Spleen (tissue), 11 donors: ENCODE measurements around the gene LYZL4. TPM values are rescaled to one million over a fixed set of nuclear protein-coding genes. Genes with fewer than 3 reads are reported as not detected.

ENCODE experiments used
- DNase-seq: peaks from one replicate; pipeline ENCODE4 v3.0.0-alpha.2; 2020
- H3K27ac ChIP-seq, 8 donors: fragments of 200-600 bp; sonication (generic) in 7 of 8; 1 replicate in 4 of 8; 2 replicates in 4 of 8; pipeline versions ENCODE4 v1.5.0 to v1.8.0; 2016 to 2021; ENCODE audit warnings: inconsistent platforms in 4 of 8, mild to moderate bottlenecking in 4 of 8, moderate library complexity in 1 of 8
- H3K27me3 ChIP-seq, 7 donors: fragments of 200-600 bp; sonication (generic) in 6 of 7; replicated peaks in 1 of 7; 1 replicate in 4 of 7; 2 replicates in 3 of 7; pipeline versions ENCODE4 v1.5.0 to v1.8.0; 2016 to 2021; ENCODE audit warnings: inconsistent platforms in 3 of 7, mild to moderate bottlenecking in 1 of 7
- H3K36me3 ChIP-seq, 6 donors: fragments of 200-600 bp; sonication (generic) in 5 of 6; 1 replicate in 4 of 6; 2 replicates in 2 of 6; pipeline versions ENCODE4 v1.5.0 to v1.8.0; 2016 to 2021; ENCODE audit warnings: inconsistent platforms in 2 of 6
- H3K4me1 ChIP-seq, 6 donors: fragments of 200-600 bp; sonication (generic) in 5 of 6; 1 replicate in 3 of 6; 2 replicates in 3 of 6; pipeline versions ENCODE4 v1.5.0 to v1.8.0; 2016 to 2021; ENCODE audit warnings: inconsistent platforms in 3 of 6
- H3K4me3 ChIP-seq, 8 donors: fragments of 200-600 bp; sonication (generic) in 7 of 8; 1 replicate in 4 of 8; 2 replicates in 4 of 8; pipeline versions ENCODE4 v1.5.0 to v1.8.0; 2016 to 2021; ENCODE audit warnings: inconsistent platforms in 4 of 8, mild to moderate bottlenecking in 4 of 8, moderate library complexity in 2 of 8
- H3K9me3 ChIP-seq, 8 donors: fragments of 200-600 bp; sonication (generic) in 7 of 8; 1 replicate in 4 of 8; 2 replicates in 4 of 8; pipeline versions ENCODE4 v1.5.0 to v1.8.0; 2016 to 2021; ENCODE audit warnings: inconsistent platforms in 4 of 8
- POLR2A ChIP-seq, 3 donors: fragments of 450-650 bp; IDR thresholded peaks; one replicate each; pipeline ENCODE4 v1.5.1; 2017; ENCODE audit warnings: antibody characterized with exemption in 3 of 3, mild to moderate bottlenecking in 1 of 3
- POLR2AphosphoS5 ChIP-seq, 3 donors: sonication (generic); formaldehyde crosslinking; IDR thresholded peaks; one replicate each; pipeline ENCODE4 v1.5.1; 2017; ENCODE audit warnings: antibody characterized with exemption in 3 of 3
- WGBS, 5 donors: extraction: QIAGEN DNeasy Blood & Tissue Kit in 3 of 5; methylation state at CpG; one replicate each; pipeline versions ENCODE4 v1.1.5 to v1.1.7; 2013 to 2018; 5-methylcytosine and 5-hydroxymethylcytosine counted together
- intact Hi-C: fragments of 100-400 bp; cut with DNase I; formaldehyde crosslinking; loops from one replicate; pipeline ENCODE4 v1.15.0; 2023; ENCODE audit warnings: low total_unique reads
- polyA plus RNA-seq, 3 donors: library from polyadenylated mRNA; stranded (reverse); fragments of 200-250 nt; gene quantifications; one replicate each; pipeline ENCODE4 v1.2.1, GENCODE V29; 2013
- total RNA-seq, 7 donors: library from RNA; depleted of rRNA in 3 of 7; stranded (reverse); fragments of >200 nt in 3 of 7; fragmentation: NEBNext Ultra II Directional in 4 of 7; extraction: Animal tissue kit (Norgen Biotek cat#: 25700) in 4 of 7; gene quantifications; one replicate each; pipeline versions ENCODE4 v1.1.0 to v1.2.1, GENCODE V29; 2016 to 2021
- TF ChIP-seq, protein P1 (sequence below), 11 experiments: fragments of 200-600 bp in 7 of 11; fragments of 450-650 bp in 4 of 11; sonication (generic) in 4 of 11; IDR thresholded peaks in 8 of 11; conservative IDR thresholded peaks in 3 of 11; 1 replicate in 7 of 11; 2 replicates in 4 of 11; pipeline versions ENCODE4 v1.4.0 to v1.8.0; 2016 to 2021; ENCODE audit warnings: antibody characterized with exemption in 11 of 11, inconsistent platforms in 4 of 11, mild to moderate bottlenecking in 1 of 11
- donor health status: healthy with polysubstance abuse.
- donor health status: DM: no; HTN: no; CAD: no; lungs with moderate emphysema.
- donor health status: DM: no; HTN: no; CAD: no.
- donor health status: Bipolar disorder and iron deficiency.
- donor health status: healthy.
- donor health status: DM: no; HTN: no; CAD: no.
- donor health status: DM: yes; HTN: yes; CAD: no.

LYZL4 gene
- total and polyA plus RNA-seq, 10 donors = 0.45 to 0.76 TPM; not detected in 8

DNA sequence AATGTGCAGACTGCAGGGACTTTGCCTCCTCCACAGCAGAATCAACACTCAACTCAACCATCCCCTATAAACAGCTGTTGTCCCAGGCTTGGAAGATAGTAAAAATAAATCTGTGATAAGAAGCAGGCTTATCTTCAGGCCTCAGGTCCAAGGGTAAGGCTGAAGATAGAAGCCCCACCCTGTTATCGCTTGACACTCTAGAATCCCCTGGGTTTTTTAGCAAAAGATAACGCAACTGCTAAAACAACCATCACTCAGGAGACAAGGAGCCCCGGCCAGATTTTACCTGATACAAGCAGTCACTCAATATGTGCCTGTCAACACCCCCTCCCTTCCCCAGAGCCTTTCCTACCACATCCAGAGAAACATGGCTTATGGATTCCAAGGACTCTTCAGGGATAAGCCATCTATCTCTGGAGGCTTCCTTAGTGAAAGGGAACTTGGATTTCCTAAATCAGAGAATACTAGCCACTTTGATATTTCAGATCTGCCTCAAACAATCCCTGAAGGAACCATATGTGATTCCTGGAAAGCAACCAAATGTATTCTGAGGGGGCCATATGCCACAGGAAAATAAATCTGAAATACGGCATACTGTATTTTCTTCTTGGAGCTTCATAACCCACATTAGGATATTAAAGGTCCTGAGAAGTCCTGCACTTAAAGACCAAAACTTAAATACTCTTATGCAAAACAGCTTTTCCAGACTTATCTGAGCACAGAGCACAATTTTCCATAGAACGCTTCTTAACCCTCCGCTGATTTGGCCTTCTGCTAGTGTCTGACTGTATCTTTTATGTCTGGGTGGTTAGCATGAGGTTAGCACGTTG, 60.4 kb downstream of the LYZL4 start:
- no peak overlapping the region for H3K27ac ChIP-seq
- WGBS, 5 donors = 84 to 94% (median 91%) methylated on average over 7 of the region's 7 CpGs
- intact Hi-C loops = no loop called here
- DNase-seq = no peak
- no peaks in the 10 kb centered on the region for H3K27me3 ChIP-seq
- TF ChIP-seq, protein P1, sequence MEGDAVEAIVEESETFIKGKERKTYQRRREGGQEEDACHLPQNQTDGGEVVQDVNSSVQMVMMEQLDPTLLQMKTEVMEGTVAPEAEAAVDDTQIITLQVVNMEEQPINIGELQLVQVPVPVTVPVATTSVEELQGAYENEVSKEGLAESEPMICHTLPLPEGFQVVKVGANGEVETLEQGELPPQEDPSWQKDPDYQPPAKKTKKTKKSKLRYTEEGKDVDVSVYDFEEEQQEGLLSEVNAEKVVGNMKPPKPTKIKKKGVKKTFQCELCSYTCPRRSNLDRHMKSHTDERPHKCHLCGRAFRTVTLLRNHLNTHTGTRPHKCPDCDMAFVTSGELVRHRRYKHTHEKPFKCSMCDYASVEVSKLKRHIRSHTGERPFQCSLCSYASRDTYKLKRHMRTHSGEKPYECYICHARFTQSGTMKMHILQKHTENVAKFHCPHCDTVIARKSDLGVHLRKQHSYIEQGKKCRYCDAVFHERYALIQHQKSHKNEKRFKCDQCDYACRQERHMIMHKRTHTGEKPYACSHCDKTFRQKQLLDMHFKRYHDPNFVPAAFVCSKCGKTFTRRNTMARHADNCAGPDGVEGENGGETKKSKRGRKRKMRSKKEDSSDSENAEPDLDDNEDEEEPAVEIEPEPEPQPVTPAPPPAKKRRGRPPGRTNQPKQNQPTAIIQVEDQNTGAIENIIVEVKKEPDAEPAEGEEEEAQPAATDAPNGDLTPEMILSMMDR (IDR thresholded peaks at IDR 0.05 in 8 of 11, conservative IDR thresholded peaks at IDR 0.05 in 3 of 11) = no peak
- TF ChIP-seq POLR2AphosphoS5 (IDR thresholded peaks at IDR 0.05) (no peak), POLR2A (IDR thresholded peaks at IDR 0.05) (no peak)
- H3K4me1 ChIP-seq = no peaks in the 10 kb centered on the region
- H3K4me3 ChIP-seq = no peak overlapping the region
- no peaks in the 10 kb centered on the region for H3K36me3 ChIP-seq
- no peaks in the 10 kb centered on the region for H3K9me3 ChIP-seq

DNA sequence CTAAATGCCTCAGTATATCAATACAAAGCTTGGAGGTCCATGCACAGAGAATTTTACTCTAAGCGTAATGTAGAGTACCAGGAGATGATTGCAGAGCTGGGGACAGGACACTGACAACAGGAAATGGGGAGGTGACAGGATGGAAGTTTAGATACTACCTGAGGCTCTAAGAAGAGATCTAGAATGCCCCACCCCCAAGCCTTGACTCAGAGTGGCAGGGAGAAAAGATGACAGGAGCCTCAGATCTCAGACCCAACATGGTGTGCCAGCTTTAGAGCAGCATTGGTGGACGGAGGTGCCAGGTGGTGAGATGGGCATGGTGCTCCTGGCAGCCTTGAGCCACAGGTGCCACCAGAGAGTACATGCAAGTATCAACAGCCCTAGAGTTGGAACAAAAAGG, 62.5 kb downstream of the LYZL4 start:
- no peak for DNase-seq
- Histone ChIP-seq H3K4me1 (no peaks in the 10 kb centered on the region), H3K4me3 (no peak overlapping the region), H3K36me3 (no peaks in the 10 kb centered on the region), H3K27ac (no peak overlapping the region), H3K9me3 (no peaks in the 10 kb centered on the region), H3K27me3 (no peaks in the 10 kb centered on the region)
- intact Hi-C loops = no loop called here
- WGBS, 5 donors = 82 to 91% (median 85%) methylated on average over 2 of the region's 2 CpGs
- TF ChIP-seq POLR2AphosphoS5 (IDR thresholded peaks at IDR 0.05) = no peak
- TF ChIP-seq, protein P1 (IDR thresholded peaks at IDR 0.05 in 8 of 11, conservative IDR thresholded peaks at IDR 0.05 in 3 of 11) = no peak
- no peak for TF ChIP-seq POLR2A (IDR thresholded peaks at IDR 0.05)

Other genes with a start within 250 kb of the LYZL4 start
- not detected for gene CCK, start 144.4 kb downstream of the LYZL4 start, total RNA-seq
- gene CCK, start 144.4 kb downstream of the LYZL4 start, polyA plus RNA-seq = not detected
- gene VIPR1, start 92.0 kb upstream of the LYZL4 start, total RNA-seq = 10 to 100 TPM in 5 of 7 donors, 1 to 10 TPM in 2; 6.8 to 16.3 (median 11.9) TPM
- 1 to 10 TPM; 2.0 to 6.1 (median 5.3) TPM for gene VIPR1, start 92.0 kb upstream of the LYZL4 start, polyA plus RNA-seq
- gene SEC22C, start 171.4 kb upstream of the LYZL4 start, total RNA-seq = 10 to 100 TPM; 28.9 to 58.2 (median 40.8) TPM
- 10 to 100 TPM; 13.5 to 19.9 (median 17.2) TPM for gene SEC22C, start 171.4 kb upstream of the LYZL4 start, polyA plus RNA-seq
- 10 to 100 TPM; 23.1 to 42.6 (median 27.1) TPM for gene SS18L2, start 180.2 kb upstream of the LYZL4 start, total RNA-seq
- gene SS18L2, start 180.2 kb upstream of the LYZL4 start, polyA plus RNA-seq = 10 to 100 TPM; 81.9 to 86.6 (median 84.5) TPM
- gene NKTR, start 190.1 kb upstream of the LYZL4 start, total RNA-seq = 100 to 1,000 TPM in 6 of 7 donors, 10 to 100 TPM in 1; 99.2 to 258 (median 159) TPM
- gene NKTR, start 190.1 kb upstream of the LYZL4 start, polyA plus RNA-seq = 10 to 100 TPM; 19.9 to 35.8 (median 30.9) TPM
- 10 to 100 TPM in 6 of 7 donors, 1 to 10 TPM in 1; 9.9 to 22.2 (median 16.3) TPM for gene ZBTB47, start 243.1 kb upstream of the LYZL4 start, total RNA-seq
- 1 to 10 TPM; 2.1 to 5.0 (median 2.5) TPM for gene ZBTB47, start 243.1 kb upstream of the LYZL4 start, polyA plus RNA-seq